GM18519 (cell line): ENCODE data around the gene FKBP3.
"Not testable (repeated sequence)": the region's sequence is repeated elsewhere in the genome, so short reads cannot be mapped to it uniquely, and the experiment has no call there.

Experiments used
- ATAC-seq: cut with Tn5 transposase; IDR thresholded peaks from one replicate; pipeline ENCODE4 v1.9.1; 2021; ENCODE audit warnings: mild to moderate bottlenecking, moderate library complexity; ENCODE audit not compliant: unreplicated experiment, low FRiP score

Gene FKBP3

GRCh38 chr14:45134051-45134958 lies at the start of gene FKBP3:
FKBP3 (minus strand) TSS chr14:45134481; CDS start chr14:45134456, 25 bp downstream.
- ATAC-seq: peak; percentile 89

- ATAC-seq: no peak
Measured at GRCh38 chr14:45181806-45182205, 47.5 kb upstream of the FKBP3 start.

- no peak for ATAC-seq
Measured at GRCh38 chr14:45181329-45181728, 47.0 kb upstream of the FKBP3 start.

GRCh38 chr14:45177076-45177475 lies 42.8 kb upstream of the FKBP3 start:
- ATAC-seq: no peak

GRCh38 chr14:45169906-45170305 lies 35.6 kb upstream of the FKBP3 start:
- no peak for ATAC-seq

- ATAC-seq: peak; percentile 67
Measured at GRCh38 chr14:45156067-45156466, 21.8 kb upstream of the FKBP3 start.

GRCh38 chr14:45150386-45150890 lies 16.2 kb upstream of the FKBP3 start:
- no peak for ATAC-seq

- ATAC-seq: no peak
Measured at GRCh38 chr14:45149602-45150001, 15.3 kb upstream of the FKBP3 start.

GRCh38 chr14:45145214-45145613 lies 10.9 kb upstream of the FKBP3 start:
- peak; percentile 57 for ATAC-seq

GRCh38 chr14:45144658-45145057 lies 10.4 kb upstream of the FKBP3 start:
- peak; percentile 51 for ATAC-seq

GRCh38 chr14:45142083-45142482 lies 7.8 kb upstream of the FKBP3 start:
- not testable (repeated sequence) for ATAC-seq

- ATAC-seq: no peak
Measured at GRCh38 chr14:45140661-45141187, 6.4 kb upstream of the FKBP3 start.

GRCh38 chr14:45136399-45136798 lies 2.1 kb upstream of the FKBP3 start:
- ATAC-seq: no peak

GRCh38 chr14:45135659-45136395 lies 1.5 kb upstream of the FKBP3 start, which contains the start of gene FANCM:
FANCM (plus strand) TSS chr14:45135930; CDS start chr14:45136032, 102 bp downstream.
- peak; percentile 30 for ATAC-seq

- no peak for ATAC-seq
Measured at GRCh38 chr14:45135156-45135555, 875 bp upstream of the FKBP3 start.

GRCh38 chr14:45133683-45134050 lies 614 bp downstream of the FKBP3 start:
- ATAC-seq: no peak

GRCh38 chr14:45128963-45129629 lies 5.2 kb downstream of the FKBP3 start:
- no peak for ATAC-seq

GRCh38 chr14:45125754-45126153 lies 8.5 kb downstream of the FKBP3 start:
- no peak for ATAC-seq

- no peak for ATAC-seq
Measured at GRCh38 chr14:45123271-45123670, 11.0 kb downstream of the FKBP3 start.

- ATAC-seq: no peak
Measured at GRCh38 chr14:45120096-45120495, 14.2 kb downstream of the FKBP3 start.
